Hematopoietic multipotent progenitor cell treated with erythropoietin and hydrocortisone succinate and interleukin-3 and kit ligand, for 6 days (in vitro differentiated cells): ENCODE measurements around the gene TPI1.

Experiments
- DNase-seq: peaks from one replicate; pipeline ENCODE4 v3.0.0-alpha.2; 2015

The TPI1 gene

GRCh38 chr12:6828781-6829535 lies 38.4 kb upstream of the TPI1 start:
- peak; percentile 26 for DNase-seq

DNA sequence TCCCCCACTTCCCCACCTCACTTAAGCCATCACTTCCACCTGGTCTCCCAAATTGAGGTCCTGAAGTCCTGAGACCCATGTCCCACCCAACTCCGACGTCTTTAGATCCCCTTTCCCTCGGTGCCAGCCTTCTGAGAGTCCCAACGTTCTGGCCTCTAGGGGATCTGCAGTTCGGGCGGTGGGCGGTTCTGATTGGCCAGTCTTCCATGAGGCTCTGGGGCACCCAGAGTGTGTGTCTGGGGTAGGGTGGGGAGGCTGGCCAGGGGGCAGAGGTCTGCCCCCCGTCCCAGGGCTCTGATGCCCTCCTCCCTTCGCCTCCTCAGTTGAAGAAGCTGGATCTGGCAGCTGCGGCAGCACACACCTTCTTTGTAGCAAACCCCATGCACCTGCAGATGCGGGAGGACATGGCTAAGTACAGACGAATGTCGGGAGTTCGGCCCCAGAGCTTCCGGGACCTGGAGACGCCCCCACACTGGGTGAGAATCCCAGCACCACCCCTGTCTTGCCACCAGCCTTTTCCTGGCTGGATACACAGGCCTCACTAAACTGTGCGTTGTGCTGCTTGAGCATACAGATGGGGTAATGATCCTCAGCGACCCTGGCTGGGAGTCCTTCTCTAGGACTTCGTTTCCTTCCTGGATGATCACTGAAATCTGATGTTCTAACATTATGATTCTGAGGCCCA lies 37.7 kb upstream of the TPI1 start:
- DNase-seq = peak; percentile 22

DNA sequence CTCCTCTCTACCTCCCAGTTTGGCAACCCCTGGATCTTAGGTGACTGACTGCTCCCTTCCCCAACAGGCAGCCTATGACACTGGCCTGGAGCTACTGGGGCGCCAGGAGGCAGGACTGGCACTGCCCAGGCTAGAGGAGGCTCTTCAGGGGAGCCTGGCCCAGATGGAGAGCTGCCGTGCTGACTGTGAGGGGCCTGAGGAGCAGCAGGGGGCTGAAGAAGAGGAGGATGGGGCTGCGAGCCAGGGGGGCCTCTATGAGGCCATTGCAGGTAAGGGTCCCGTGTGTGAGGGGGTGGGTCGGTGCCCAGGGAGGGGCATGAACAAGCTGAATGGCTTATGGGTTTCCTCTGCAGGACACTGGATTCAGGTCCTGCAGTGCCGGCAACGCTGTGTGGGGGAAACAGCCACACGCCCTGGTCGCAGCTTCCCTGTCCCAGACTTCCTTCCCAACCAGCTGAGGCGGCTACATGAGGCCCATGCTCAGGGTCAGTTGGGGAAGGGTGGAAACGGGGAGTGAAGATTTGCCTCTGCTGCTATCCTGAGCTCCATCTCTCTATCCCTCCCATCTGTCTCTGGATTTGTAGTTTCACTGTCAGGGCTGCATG lies 36.9 kb upstream of the TPI1 start:
- DNase-seq = no peak

GRCh38 chr12:6830999-6831398 lies 36.3 kb upstream of the TPI1 start:
- DNase-seq = no peak

- DNase-seq = no peak
Measured at GRCh38 chr12:6831450-6831995, 35.8 kb upstream of the TPI1 start.

- DNase-seq = no peak
Measured at GRCh38 chr12:6832125-6832524, 35.2 kb upstream of the TPI1 start.

DNA sequence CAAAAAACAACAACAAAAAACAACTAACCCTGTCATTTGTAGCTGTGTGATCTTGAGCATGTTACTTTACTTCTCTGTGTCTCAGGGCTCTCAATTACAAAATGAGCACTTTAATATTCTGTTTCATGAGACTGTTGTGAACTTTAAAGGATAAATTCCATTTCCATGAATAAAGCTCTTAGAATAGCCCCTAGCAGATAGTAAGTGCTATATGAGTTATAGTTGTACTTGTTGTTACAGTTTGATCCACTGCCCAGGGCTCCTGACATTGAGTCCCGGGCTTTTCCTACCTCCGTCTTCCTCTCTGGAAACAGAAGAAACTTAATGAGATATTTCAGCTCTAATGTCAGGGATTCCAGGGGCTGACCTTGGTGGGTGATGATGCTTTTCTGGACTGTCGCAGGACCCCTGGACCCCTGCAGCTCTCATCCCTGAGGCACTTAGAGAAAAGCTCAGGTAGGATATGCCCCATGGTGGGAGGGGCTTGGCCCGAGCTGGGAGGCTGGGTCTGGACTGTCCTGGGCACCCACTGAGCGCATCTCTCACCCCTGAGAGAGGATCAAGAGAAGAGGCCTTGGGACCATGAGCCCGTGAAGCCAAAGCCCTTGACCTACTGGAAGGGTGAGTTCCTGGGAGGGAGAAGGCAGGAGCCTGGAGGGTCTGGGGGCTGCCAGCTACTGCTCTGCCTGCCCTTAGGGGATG lies 34.0 kb upstream of the TPI1 start:
- no peak for DNase-seq

GRCh38 chr12:6834254-6834653 lies 33.1 kb upstream of the TPI1 start:
- no peak for DNase-seq

DNA sequence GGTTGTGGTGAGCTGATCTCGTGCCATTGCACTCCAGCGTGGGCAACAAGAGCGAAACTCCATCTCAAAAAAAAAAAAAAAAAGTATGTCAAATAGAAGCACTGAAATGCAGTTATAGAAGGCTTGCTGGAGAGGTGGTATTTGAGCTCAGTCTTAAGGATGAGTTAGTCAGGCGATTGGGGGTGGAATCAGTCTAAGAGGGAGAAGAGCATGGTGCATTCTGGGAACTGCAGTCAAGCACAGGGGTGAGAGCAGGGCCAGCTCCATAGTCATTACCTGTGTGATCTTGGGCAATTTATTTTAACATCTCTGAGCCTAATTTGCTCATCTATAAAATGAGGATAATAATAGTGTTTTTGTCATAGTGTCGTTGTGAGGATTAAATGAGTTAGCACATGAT lies 32.5 kb upstream of the TPI1 start:
- DNase-seq = no peak

GRCh38 chr12:6836851-6837250 lies 30.5 kb upstream of the TPI1 start:
- no peak for DNase-seq

DNA sequence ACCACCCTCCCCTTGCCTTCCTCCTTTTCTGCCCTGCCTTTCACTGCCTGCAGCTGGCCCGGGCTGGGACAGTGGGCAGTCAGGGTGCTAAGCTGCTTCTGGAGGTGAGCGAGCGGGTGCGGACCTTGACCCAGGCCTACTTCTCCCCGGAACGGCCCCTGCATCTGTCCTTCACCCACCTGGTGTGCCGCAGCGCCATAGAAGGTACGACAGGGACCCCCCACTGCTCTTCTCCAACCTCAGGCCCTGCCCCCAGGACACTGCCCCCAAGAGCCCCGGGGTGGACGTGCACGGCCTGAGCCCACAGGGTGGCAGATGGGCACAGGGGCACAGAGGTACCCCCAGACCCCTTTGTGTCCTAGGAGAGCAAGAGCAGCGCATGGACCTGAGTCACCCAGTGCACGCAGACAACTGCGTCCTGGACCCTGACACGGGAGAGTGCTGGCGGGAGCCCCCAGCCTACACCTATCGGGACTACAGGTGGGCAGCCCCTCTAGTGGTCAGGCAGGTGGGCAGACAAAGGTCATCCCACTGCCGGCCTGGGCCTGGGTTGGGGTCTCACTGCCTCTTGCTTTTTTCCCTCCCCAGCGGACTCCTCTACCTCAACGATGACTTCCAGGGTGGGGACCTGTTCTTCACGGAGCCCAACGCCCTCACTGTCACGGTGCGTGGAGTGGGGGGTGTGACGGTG lies 29.8 kb upstream of the TPI1 start:
- no peak for DNase-seq

- DNase-seq = no peak
Measured at GRCh38 chr12:6838854-6839253, 28.5 kb upstream of the TPI1 start.

DNA sequence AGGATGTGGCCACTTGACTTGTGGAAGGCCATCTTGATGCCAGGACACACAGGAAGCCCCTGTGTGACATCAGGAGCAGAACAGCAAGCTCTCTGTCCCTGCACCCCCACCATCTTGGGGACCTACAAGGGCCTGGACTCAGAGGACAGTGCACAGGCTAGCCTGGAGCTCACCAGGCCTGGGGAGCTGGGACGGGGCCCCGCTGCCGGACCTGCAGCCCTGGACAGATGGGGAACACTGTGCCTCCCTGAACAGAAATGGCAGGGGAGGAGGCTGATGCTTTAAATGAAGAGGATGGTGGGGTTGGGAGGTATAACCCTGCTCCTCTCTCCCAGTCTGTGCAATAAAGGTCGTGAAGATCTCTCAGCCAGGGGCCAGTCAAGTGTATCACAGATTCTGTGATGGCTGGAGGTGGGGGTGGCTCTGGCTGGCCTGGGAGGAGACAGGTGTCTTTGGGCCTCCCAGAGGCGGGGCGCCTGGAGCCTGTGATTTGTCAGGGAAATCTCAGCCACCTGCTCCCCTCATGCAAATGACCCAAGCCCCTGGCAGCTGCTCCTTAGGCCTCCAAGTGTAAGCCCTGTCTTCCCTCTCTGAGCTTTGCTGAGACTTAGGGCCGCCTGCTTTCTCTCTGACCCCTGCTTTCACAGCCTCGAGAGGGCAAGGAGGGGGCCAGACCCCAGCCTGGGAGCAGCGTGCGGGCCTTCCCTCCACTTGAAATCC lies 27.7 kb upstream of the TPI1 start:
- DNase-seq = no peak

GRCh38 chr12:6840330-6840729 lies 27.0 kb upstream of the TPI1 start:
- peak; percentile 33 for DNase-seq

DNA sequence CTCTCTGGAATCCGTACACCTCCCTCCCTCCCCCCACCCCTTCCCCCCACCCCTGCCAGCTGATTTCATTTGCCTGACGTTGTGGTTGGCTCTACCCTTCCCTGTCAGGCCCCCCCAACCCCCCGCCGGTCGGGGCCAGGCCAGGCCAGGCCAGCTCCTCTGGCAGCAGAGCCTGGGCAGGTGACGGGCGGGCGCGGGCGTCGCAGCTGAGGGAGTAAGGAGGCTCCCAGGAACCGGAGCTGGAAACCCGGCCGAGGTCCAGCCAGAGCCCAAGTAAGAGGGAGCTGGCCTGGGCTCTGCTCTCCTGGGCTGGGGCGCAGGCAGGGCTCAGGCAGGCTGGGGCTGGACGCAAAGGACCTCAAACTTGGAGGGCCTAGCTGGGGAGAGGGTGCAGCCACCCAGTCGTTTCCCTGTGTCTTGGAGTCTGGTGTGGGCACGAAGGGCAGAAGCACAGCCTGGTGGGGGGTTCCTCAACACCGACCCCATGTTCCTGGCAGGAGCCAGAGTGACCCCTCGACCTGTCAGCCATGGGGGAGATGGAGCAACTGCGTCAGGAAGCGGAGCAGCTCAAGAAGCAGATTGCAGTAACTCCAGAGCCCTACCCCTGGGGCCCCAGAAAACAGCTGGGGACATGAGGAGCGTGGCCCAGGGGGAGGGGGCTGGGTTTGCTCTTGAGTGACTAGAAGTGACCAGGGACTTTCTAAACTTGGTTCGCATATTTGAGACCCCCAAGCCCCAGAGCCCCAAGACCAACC lies 26.4 kb upstream of the TPI1 start, which contains the start of gene GNB3:
TSS of gene GNB3 (plus strand) at position 165 of the 755 bp plus-strand sequence. CDS start at position 528, 363 bp downstream.
- DNase-seq = no peak

- no peak for DNase-seq
Measured at GRCh38 chr12:6842075-6842474, 25.3 kb upstream of the TPI1 start.

- DNase-seq = peak; percentile 65
Measured at GRCh38 chr12:6843118-6843902, 24.0 kb upstream of the TPI1 start.

DNA sequence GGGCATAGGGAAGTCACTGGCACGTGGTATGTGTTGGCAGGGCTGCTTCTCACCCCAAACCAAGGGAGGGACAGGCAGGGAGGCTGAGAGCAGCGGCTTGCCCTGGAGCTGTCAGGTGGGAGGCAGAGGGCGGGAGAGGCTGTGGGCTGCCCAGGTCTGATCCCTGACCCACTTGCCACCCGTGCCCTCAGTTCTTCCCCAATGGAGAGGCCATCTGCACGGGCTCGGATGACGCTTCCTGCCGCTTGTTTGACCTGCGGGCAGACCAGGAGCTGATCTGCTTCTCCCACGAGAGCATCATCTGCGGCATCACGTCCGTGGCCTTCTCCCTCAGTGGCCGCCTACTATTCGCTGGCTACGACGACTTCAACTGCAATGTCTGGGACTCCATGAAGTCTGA lies 21.9 kb upstream of the TPI1 start:
- DNase-seq = no peak

DNA sequence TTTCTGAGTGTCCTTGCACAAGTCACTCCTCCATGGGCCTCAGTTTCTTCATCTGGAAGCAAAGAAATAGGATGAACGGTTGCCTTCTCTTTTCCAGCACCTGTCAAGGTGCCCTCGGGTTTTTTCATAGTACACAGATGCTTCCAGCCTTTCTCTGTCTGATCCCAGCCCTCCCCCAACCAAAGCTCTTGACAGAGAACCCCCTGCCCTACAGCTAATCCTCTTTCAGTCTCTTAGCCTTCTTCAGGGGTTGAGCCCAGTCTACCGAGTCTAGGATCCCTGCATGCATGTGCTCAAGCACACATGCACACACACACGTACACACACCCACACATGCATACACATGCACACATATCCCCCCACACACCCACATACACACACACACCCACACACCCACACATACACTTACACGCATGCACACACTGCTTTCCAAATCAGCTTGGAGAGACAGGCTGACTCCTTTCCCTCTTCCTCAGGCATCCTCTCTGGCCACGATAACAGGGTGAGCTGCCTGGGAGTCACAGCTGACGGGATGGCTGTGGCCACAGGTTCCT lies 20.9 kb upstream of the TPI1 start:
- DNase-seq = no peak

GRCh38 chr12:6847676-6848075 lies 19.7 kb upstream of the TPI1 start:
- no peak for DNase-seq
